Measurements from ENCODE around the gene TARS2. TPM values are rescaled to one million over a fixed set of nuclear protein-coding genes. Genes with fewer than 3 reads are reported as not detected.
A peak's percentile ranks its signal among the peaks of the same experiment; 100 is the strongest.

TARS2 gene
- total and polyA plus RNA-seq, 2 donors = 15.8 to 18.0 TPM

DNA sequence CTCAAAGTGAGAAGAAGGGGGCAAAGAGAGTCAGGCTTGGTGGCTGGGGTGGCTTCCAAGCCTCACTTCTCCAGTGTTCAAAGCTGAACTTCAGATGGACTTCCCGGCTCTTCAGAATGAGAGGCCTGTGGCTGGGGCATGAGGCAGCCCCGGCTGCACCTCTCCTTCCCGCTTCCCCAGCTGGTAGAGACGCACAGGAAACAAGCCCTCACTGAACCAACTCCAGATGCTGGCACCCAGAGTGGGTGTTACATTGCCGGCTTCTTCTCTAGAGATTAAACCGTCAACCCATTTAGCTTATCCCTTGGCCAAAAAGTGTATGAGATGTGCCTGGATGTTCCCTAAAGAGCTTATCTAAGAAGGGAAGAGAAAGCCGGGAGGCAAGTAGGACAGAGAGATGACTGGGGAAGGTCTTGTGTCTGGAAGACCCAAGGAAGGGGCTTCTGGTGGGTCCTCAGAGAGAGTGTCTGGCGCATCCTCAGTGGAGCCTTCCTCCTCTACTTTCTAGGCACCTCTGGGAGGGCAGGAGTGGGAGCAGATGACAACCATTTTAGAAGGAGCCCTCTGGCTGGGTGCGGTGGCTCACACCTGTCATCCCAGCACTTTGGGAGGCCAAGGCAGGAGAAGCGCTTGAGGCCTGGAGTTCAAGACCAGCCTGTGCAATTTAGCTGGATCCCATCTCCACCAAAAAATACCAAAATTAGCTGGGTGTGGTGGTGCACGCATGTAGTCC is 64.0 kb downstream of the TARS2 start:
- WGBS = 63% methylated on average over 11 of the region's 11 CpGs
- Histone ChIP-seq H3K36me3 (ENCODE audit: insufficient read depth) (peaks cover 2% of the 10 kb centered on the region), H3K27ac (ENCODE audit: low read depth) (peak overlapping the region; percentile 82), H3K4me1 (ENCODE audit: insufficient read depth) (no peaks in the 10 kb centered on the region), H3K4me3 (ENCODE audit: low read depth, low read length) (no peak overlapping the region)
- no peak for DNase-seq (ENCODE audit: extremely low spot score)

- peak overlapping the region; percentile 82 for H3K27ac ChIP-seq (ENCODE audit: low read depth)
- no peaks in the 10 kb centered on the region for H3K4me1 ChIP-seq (ENCODE audit: insufficient read depth)
- peaks cover 2% of the 10 kb centered on the region for H3K36me3 ChIP-seq (ENCODE audit: insufficient read depth)
- H3K4me3 ChIP-seq (ENCODE audit: low read depth, low read length) = no peak overlapping the region
- no peak for DNase-seq (ENCODE audit: extremely low spot score)
- WGBS = 38% methylated on average over 1 of the region's 1 CpG
These were observed 64.5 kb downstream of the TARS2 start for GRCh38 chr1:150551784-150552127.

GRCh38 chr1:150552128-150552910 is 65.1 kb downstream of the TARS2 start:
- H3K4me3 ChIP-seq (ENCODE audit: low read depth, low read length) = no peak overlapping the region
- H3K4me1 ChIP-seq (ENCODE audit: insufficient read depth) = no peaks in the 10 kb centered on the region
- 25% methylated on average over 13 of the region's 13 CpGs for WGBS
- DNase-seq (ENCODE audit: extremely low spot score) = peak; percentile 76
- H3K27ac ChIP-seq (ENCODE audit: low read depth) = peak overlapping the region; percentile 60
- H3K36me3 ChIP-seq (ENCODE audit: insufficient read depth) = peaks cover 2% of the 10 kb centered on the region

GRCh38 chr1:150552911-150553289 is 65.7 kb downstream of the TARS2 start:
- H3K27ac ChIP-seq (ENCODE audit: low read depth) = peak overlapping the region; percentile 19
- H3K36me3 ChIP-seq (ENCODE audit: insufficient read depth) = peaks cover 2% of the 10 kb centered on the region
- WGBS = 69% methylated on average over 12 of the region's 12 CpGs
- no peak overlapping the region for H3K4me3 ChIP-seq (ENCODE audit: low read depth, low read length)
- no peaks in the 10 kb centered on the region for H3K4me1 ChIP-seq (ENCODE audit: insufficient read depth)
- DNase-seq (ENCODE audit: extremely low spot score) = no peak

GRCh38 chr1:150553392-150554085 is 66.3 kb downstream of the TARS2 start:
- 86% methylated on average over 23 of the region's 23 CpGs for WGBS
- H3K36me3 ChIP-seq (ENCODE audit: insufficient read depth) = peaks cover 2% of the 10 kb centered on the region
- no peak overlapping the region for H3K4me3 ChIP-seq (ENCODE audit: low read depth, low read length)
- no peak overlapping the region for H3K27ac ChIP-seq (ENCODE audit: low read depth)
- no peaks in the 10 kb centered on the region for H3K4me1 ChIP-seq (ENCODE audit: insufficient read depth)
- DNase-seq (ENCODE audit: extremely low spot score) = no peak

DNA sequence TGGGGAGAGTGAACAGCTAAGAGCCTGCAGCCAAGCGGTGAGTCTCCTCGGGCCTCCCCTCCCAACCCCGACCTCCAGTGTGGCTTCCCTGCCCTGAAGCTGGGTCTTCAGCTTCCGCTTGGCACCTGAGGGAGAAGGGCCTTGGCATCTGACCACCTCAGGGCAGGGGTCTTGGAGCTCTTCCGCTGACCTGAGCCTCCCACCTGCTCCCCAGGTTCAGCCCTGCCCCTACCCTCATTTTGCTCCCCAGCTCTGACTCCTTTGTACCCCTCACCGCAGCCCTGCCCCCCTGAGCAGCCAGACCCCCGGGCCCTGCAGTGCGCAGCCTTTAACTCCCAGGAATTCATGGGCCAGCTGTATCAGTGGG is 66.8 kb downstream of the TARS2 start:
- whole genome bisulfite sequencing = 90% methylated on average over 8 of the region's 8 CpGs
- Histone ChIP-seq H3K4me1 (ENCODE audit: insufficient read depth) (no peaks in the 10 kb centered on the region), H3K27ac (ENCODE audit: low read depth) (no peak overlapping the region), H3K4me3 (ENCODE audit: low read depth, low read length) (no peak overlapping the region), H3K36me3 (ENCODE audit: insufficient read depth) (peaks cover 2% of the 10 kb centered on the region)
- no peak for DNase-seq (ENCODE audit: extremely low spot score)

DNA sequence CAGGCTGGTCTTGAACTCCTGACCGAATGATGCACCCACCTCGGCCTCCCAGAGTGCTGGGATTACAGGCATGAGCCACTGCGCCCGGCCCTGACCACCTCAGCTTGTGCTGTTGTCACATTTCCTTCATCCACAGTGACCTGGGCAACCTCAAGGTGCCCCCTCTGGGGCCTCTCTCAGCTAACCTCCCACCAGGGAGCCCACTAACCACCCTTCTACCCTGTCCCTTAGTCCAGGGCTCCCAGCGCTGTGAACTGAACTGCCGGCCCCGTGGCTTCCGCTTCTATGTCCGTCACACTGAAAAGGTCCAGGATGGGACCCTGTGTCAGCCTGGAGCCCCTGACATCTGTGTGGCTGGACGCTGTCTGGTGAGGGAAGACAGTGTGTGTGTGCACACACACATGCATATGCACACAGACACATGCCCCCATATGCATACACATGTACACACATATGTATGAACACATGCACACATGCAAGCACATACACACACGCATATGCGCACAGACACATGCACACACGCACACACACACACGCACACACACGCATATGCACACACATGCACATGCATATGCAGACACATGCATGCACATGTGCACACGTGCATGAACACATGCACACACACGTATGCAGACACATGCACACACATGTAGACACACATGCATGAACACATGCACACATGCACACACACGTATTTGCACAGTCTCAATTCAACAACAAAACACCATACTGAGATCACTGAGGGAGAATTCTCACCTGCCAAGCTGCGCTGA is 68.2 kb downstream of the TARS2 start:
- 87% methylated on average over 19 of the region's 19 CpGs for WGBS
- H3K27ac ChIP-seq (ENCODE audit: low read depth) = no peak overlapping the region

GRCh38 chr1:150555971-150556865 is 69.0 kb downstream of the TARS2 start:
- WGBS = 70% methylated on average over 26 of the region's 26 CpGs
- no peak overlapping the region for H3K27ac ChIP-seq (ENCODE audit: low read depth)
- peaks cover 2% of the 10 kb centered on the region for H3K4me1 ChIP-seq (ENCODE audit: insufficient read depth)
- peaks cover 2% of the 10 kb centered on the region for H3K36me3 ChIP-seq (ENCODE audit: insufficient read depth)
- DNase-seq (ENCODE audit: extremely low spot score) = no peak
- H3K4me3 ChIP-seq (ENCODE audit: low read depth, low read length) = no peak overlapping the region

More for the DNA sequence above, 68.2 kb downstream of the TARS2 start:
- peaks cover 2% of the 10 kb centered on the region for H3K4me1 ChIP-seq (ENCODE audit: insufficient read depth)
- peaks cover 2% of the 10 kb centered on the region for H3K36me3 ChIP-seq (ENCODE audit: insufficient read depth)
- no peak overlapping the region for H3K4me3 ChIP-seq (ENCODE audit: low read depth, low read length)
- no peak for DNase-seq (ENCODE audit: extremely low spot score)

- no peak overlapping the region for H3K4me3 ChIP-seq (ENCODE audit: low read depth, low read length)
- 88% methylated on average over 26 of the region's 26 CpGs for WGBS
- DNase-seq (ENCODE audit: extremely low spot score) = no peak
- no peak overlapping the region for H3K27ac ChIP-seq (ENCODE audit: low read depth)
- peaks cover 2% of the 10 kb centered on the region for H3K4me1 ChIP-seq (ENCODE audit: insufficient read depth)
- H3K36me3 ChIP-seq (ENCODE audit: insufficient read depth) = peaks cover 2% of the 10 kb centered on the region
These were observed 69.9 kb downstream of the TARS2 start for GRCh38 chr1:150557065-150557600.

Small RNA genes within 50 kb of the gene (small RNA-seq; reads per million reads assigned to genes)
- gene MIR4257 = not detected

Other genes starting within 250 kb of the TARS2 start
- 0.37 TPM for gene CA14, start 229.6 kb upstream of the TARS2 start, total RNA-seq
- gene CA14, start 229.6 kb upstream of the TARS2 start, polyA plus RNA-seq = 1.9 TPM
- gene APH1A, start 218.4 kb upstream of the TARS2 start, total RNA-seq = 73.0 TPM
- 114 TPM for gene APH1A, start 218.4 kb upstream of the TARS2 start, polyA plus RNA-seq
- gene C1orf54, start 214.6 kb upstream of the TARS2 start, total RNA-seq = 74.2 TPM
- 21.5 TPM for gene C1orf54, start 214.6 kb upstream of the TARS2 start, polyA plus RNA-seq
- 2.4 TPM for gene CIART, start 204.9 kb upstream of the TARS2 start, total RNA-seq
- 13.0 TPM for gene CIART, start 204.9 kb upstream of the TARS2 start, polyA plus RNA-seq
- 33.6 TPM for gene MRPS21, start 193.6 kb upstream of the TARS2 start, total RNA-seq
- gene MRPS21, start 193.6 kb upstream of the TARS2 start, polyA plus RNA-seq = 68.5 TPM
- 66.6 TPM for gene PRPF3, start 165.9 kb upstream of the TARS2 start, total RNA-seq
- 34.9 TPM for gene PRPF3, start 165.9 kb upstream of the TARS2 start, polyA plus RNA-seq
- gene RPRD2, start 123.3 kb upstream of the TARS2 start, total RNA-seq = 23.4 TPM
- gene RPRD2, start 123.3 kb upstream of the TARS2 start, polyA plus RNA-seq = 19.3 TPM
- gene ECM1, start 20.7 kb downstream of the TARS2 start, total RNA-seq = 8.7 TPM
- 40.8 TPM for gene ECM1, start 20.7 kb downstream of the TARS2 start, polyA plus RNA-seq
- gene FALEC, start 28.3 kb downstream of the TARS2 start, total RNA-seq = not detected
- 0.47 TPM for gene FALEC, start 28.3 kb downstream of the TARS2 start, polyA plus RNA-seq
- 35.5 TPM for gene ADAMTSL4, start 62.0 kb downstream of the TARS2 start, total RNA-seq
- 144 TPM for gene ADAMTSL4, start 62.0 kb downstream of the TARS2 start, polyA plus RNA-seq
- gene MCL1, start 92.2 kb downstream of the TARS2 start, total RNA-seq = 160 TPM
- gene MCL1, start 92.2 kb downstream of the TARS2 start, polyA plus RNA-seq = 225 TPM
- gene ENSA, start 142.2 kb downstream of the TARS2 start, total RNA-seq = 107 TPM
- 152 TPM for gene ENSA, start 142.2 kb downstream of the TARS2 start, polyA plus RNA-seq
- gene GOLPH3L, start 209.7 kb downstream of the TARS2 start, total RNA-seq = 24.5 TPM
- 21.5 TPM for gene GOLPH3L, start 209.7 kb downstream of the TARS2 start, polyA plus RNA-seq
- 0.26 TPM for gene HORMAD1, start 233.5 kb downstream of the TARS2 start, total RNA-seq
- not detected for gene HORMAD1, start 233.5 kb downstream of the TARS2 start, polyA plus RNA-seq